ENCODE data around the gene LTBR.

LTBR gene

DNA sequence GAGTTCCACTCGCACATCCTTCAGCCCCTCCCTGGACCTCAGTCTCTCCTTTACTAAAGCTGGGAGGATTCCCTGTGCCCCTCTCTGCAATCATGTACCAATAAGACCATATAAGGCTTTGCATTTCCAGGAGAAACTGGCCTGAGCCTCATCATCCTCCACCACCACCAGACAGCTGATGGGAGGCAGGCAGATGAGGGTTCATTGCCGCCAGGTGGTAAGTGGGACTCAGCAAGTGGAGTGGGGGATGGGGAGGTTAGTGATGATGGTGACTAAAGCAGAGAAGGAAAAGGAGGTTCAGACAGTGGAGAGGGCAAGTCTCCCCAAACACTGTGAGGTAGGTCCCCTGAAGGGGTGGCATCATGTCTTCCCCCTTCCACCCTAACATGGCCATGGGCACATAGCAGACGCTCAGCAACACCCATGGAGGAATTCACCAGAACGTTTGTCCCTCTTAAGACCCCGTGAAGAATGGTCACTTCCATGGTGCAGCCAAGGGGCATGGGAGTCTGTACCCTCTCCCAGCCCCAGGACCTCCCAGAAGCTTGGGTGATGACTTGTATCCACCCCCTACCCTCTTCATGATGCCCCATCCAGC lies 37.6 kb upstream of the LTBR start:
- no peak for DNase-seq (ENCODE audit: low read depth in 2 of 3, low spot score in 2 of 3)

DNA sequence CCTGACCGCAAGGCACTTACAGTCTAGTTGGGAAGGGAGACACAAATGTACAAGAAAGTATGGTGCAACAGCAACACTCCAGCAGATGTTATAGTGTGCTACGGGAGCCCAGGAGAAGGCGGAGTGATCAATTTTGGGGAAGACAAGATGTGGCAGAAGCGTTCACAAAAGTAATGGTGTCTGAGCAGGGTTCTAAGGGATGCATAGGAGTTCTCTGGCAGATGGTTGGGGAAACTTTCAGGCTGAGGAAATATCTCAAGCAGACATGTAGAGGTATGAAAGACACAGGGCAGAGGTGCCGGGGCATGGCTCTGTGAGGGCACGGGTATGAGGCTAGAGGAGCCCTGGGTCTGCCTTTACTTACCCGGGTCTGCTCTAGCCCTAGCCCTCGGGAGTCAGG lies 37.0 kb upstream of the LTBR start:
- DNase-seq (ENCODE audit: low read depth in 2 of 3, low spot score in 2 of 3): no peak

DNA sequence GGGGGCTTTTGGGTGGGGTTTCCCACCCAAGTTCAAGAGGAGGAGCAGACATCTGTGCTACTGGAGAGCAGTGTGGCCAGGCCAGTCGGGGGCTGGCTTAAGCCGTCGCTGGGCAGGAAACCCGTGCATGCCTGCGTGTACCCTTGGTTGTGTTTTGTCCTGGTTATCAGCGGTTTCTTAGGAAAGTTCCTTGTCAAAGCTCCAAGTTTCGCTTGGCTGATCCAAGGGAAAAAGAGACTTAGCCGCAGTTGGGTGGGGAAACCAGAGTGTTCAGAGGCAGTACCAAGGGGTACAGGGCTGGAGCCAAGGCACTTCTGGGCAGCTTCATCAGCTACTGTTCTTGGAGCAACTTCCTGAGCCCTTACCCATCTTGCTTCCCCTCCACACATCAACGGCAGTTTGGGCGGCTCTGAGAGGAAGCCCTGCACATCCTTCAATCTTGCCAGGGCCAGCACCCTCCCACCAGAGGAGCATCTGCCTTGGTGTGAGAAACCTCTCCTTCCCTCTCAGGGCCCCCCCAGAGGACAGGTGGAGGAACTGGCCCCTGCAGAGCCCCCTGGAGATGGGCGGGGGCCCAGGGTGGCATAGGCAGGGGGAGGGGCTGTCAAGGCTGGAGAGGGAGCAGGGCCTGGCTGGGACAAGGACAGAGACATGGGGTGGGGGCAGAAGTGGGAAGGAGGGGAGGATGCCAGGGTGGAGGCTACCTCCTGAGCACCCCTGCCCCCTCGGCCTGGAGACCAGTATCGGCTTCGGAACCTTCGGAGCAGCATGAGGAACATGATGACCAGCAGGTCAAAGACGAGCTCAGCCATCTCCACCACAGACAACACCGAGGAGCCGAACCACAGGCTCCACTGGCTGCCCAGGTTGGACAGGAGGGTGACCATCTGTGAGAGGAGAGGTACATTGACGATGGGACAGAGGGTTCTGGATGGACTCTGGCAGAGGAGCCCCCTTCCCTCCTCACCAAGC lies 36.3 kb upstream of the LTBR start:
- DNase-seq (ENCODE audit: low read depth in 2 of 3, low spot score in 2 of 3): no peak

DNA sequence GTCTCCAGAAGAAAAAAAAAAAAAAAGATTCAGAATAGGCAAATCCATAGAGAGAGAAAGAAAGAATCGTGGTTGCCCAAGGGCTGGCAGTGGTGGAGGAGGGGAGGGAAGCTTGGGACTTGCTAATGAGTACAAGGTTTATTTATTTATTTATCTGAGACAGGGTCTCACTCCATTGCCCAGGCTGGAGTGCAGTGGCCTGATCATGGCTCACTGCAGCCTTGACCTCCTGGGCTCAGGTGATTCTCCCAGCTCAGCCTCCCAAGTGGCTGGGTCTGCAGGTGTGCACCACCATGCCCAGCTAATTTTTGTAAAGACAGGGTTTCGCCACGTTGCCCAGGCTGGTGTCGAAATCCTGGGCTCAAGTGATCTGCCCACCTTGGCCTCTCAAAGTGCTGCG lies 32.3 kb upstream of the LTBR start:
- DNase-seq (ENCODE audit: low read depth in 2 of 3, low spot score in 2 of 3): no peak

DNA sequence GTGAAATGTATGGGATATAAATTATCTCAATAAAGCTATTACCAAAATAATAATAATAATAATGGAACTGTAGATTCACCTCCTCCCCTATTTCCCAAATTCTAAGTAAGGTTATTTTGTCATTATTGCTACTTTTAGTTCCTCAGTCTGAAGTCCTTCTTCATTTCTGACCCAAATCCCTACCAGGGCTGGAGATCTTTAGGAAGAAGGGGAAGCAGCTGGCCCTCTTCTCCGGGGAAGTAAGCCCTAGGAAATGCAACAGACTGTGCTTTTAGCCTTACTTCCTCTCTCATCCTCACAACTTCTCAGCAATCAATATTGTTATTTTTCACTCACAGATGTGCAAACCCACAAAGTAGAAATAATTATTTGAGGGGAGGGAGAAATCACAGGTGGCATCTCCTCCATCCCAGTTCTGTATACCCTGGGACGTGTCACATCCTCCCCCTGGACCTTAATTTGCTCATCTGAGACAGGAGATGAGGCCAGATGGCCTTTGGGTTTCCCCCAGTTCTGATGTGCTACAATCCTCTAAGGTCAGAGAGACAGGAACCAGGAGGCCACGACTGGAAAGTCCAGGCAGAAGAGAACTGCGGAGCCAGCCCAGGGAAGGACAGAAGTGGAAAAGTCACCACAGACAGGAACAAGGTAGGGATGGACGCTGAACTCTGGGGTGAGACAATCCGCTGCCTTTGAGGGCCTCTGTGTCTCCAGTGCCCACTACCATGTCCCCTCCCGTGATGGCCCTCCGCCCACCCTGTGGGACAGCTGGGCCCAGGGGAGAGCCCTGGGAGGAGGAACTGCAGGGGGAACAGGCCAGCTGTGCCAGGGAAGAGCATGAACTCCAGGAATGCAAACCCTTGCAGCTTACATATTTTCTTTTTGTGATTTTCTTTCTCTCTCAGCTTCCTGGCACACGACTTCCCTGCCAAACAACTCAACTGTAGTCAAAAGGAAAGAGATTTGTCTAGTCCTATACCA lies 31.5 kb upstream of the LTBR start:
- no peak for DNase-seq (ENCODE audit: low read depth in 2 of 3, low spot score in 2 of 3)

- DNase-seq (ENCODE audit: low read depth in 2 of 3, low spot score in 2 of 3): no peak
Measured at GRCh38 chr12:6354495-6355393, 29.2 kb upstream of the LTBR start.

DNA sequence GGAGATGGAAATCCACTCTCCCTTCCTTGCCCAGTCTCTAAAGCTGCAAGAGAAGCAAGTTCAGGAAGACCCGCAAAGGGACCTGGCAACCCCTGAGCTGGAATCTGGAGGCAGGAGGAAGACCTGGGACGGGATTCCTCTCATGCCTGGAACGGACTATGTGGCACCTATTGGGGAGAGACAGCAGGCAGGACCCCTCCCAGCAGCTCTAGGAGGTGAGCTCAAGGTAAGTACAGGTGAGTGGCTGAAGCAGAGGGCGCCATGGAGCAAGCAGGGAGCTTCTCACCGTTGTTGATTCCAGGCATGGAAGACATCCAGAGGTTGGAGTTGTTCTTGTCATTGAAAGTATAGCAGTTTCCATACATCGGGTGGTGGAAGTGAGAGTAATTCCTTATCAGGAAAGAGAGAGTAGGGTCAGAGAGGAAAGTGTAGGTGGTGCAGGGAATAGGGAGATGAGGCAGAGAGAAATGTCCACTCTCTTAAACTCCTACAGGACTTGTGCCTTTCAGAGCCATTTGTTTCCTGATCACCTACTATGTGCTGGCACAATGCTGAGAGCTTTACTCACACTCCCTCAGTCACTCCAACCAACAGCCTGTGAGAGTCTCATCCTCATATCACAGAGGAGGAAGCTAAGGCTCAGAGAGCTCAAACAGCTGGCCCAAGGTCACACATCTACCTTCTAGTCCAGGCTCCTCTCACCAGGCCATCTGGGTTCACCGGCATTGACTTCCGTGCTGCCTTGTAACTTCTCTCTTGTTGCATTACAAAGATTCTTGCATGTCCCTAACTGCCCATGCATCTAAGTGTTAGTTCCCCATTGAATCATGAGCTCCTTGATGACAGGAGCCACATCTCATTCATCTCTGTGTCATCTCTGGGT lies 28.2 kb upstream of the LTBR start:
- no peak for DNase-seq (ENCODE audit: low read depth in 2 of 3, low spot score in 2 of 3)

- DNase-seq (ENCODE audit: low read depth in 2 of 3, low spot score in 2 of 3): no peak
Measured at GRCh38 chr12:6356374-6356820, 27.6 kb upstream of the LTBR start.

DNA sequence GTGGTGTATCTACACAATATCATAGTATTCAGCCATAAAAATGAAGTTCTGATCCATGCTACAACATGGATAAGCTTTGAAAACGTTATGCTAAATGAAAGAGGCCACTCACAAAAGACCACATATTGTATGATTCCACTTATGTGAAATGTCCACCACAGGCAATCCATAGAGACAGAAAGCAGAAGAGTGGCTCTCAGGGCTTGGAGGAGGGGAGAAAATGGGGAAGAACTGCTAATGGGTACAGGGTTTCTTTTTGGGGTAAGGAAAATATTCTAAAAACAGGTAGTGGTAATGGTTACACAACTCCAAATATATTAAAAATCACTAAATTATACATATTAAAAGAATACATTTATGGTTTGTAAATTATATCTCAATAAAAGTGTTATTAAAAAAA lies 25.1 kb upstream of the LTBR start:
- DNase-seq (ENCODE audit: low read depth in 2 of 3, low spot score in 2 of 3): no peak

DNA sequence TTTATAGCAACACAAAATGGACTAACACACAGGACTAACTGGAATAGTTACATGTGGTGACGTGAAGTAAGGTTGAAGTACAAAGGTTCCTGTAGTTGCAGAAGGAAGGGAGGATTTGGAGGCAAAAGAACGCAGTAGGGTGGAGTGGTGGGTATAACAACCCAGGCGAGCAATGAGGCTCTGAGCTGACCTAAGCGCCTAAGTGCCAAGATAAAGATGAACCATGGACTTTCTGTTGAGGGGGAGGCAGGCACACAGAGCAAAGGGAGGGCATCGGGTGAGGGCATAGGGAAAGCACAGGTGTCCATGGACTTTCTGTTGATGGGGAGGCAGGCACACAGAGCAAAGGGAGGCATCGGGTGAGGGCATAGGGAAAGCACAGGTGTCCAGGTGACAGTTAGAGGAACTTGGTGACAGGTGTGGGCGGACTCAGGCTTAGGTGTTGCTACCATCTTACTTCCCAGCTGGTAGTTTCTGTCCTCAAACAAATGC lies 23.8 kb upstream of the LTBR start:
- no peak for DNase-seq (ENCODE audit: low read depth in 2 of 3, low spot score in 2 of 3)

- no peak for DNase-seq (ENCODE audit: low read depth in 2 of 3, low spot score in 2 of 3)
Measured at GRCh38 chr12:6360578-6361490, 23.1 kb upstream of the LTBR start.

DNA sequence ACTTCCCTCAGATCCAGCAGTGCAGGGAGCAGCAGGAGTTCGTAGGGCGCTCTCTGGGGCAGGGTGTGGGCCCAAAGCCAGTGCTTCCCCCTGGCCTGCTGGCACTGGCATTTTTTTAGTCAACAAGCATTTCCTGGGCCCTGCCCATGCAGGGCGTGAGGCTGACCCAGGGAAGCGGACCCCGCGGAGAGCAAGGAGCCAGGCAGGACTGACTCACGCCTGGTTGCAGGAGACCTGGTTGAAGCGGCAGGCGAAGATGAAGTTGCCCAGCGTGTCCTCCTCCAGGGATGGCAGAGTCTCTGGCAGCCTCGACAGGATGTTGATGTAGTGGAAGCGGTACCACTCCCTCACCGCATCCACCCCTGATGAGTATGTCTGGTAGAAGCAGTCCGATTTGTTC lies 22.1 kb upstream of the LTBR start:
- no peak for DNase-seq (ENCODE audit: low read depth in 2 of 3, low spot score in 2 of 3)

DNA sequence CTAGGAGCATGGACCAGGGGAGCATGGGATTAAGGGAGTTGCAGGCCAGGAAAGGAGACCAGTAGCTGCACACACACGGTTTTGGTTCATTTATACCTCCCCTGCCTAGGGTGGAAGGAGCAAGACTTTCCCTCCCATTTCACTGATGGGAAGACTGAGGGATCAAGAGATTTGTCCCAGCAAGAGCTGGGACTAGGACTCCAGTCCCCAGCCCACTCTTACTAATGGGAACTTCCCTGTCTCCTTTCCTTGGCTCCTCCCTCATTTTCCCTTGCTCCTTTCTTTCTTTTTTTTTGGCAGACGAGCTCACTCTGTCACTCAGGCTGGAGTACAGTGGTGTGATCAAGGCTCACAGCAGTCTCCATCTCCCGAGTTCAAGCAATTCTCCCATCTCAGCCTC lies 21.6 kb upstream of the LTBR start:
- no peak for DNase-seq (ENCODE audit: low read depth in 2 of 3, low spot score in 2 of 3)

DNA sequence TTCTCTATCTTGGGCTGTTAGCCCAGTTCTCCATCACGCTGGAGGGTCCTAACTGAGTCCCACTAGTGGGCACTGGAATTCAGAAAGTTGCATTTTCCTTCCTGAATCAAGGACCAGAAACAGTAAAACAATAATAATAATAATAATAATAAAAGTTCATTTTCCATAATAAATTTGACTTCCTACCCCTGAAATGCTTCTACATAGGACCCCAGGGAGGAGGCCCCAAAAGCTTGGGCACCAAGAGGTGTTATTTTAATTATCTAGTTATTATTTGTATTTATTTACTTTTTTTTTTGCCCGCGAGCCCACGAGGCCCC lies 21.0 kb upstream of the LTBR start:
- no peak for DNase-seq (ENCODE audit: low read depth in 2 of 3, low spot score in 2 of 3)

- DNase-seq (ENCODE audit: low read depth in 2 of 3, low spot score in 2 of 3): peak; percentile 42 to 53 (median 51)
Measured at GRCh38 chr12:6363330-6364043, 20.5 kb upstream of the LTBR start.

DNA sequence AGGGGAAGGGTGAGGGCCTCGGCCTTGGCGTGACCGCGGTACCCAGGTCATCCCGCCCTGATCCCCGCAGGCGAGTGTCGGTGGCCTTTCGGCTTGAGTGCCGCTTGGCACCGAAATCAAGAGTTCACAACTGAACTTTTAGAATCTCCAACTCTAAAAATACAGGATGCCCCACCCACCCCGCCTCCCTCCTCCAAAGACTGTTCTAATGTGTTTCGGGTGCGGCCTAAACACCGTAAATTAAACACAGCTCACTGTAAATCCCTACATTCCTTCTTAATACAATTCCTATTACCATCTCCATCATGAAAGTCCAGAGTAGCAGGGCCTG lies 20.0 kb upstream of the LTBR start:
- DNase-seq (ENCODE audit: low read depth in 2 of 3, low spot score in 2 of 3): no peak

GRCh38 chr12:6367065-6367968 lies 16.6 kb upstream of the LTBR start:
- DNase-seq (ENCODE audit: low read depth in 2 of 3, low spot score in 2 of 3): no peak

Measured in activated CD8-positive, alpha-beta memory T cell treated with anti-CD3 and anti-CD28 coated beads for 48 hours (primary cell).